Stimulated activated CD8-positive, alpha-beta memory T cell treated with anti-CD3 and anti-CD28 coated beads, Interleukin-4, amount 100 ng/mL, for 4 hours (primary cell): Measurements from ENCODE around the gene COA1.
"Not testable (repeated sequence)": the region's sequence is repeated elsewhere in the genome, so short reads cannot be mapped to it uniquely, and the experiment has no call there.

Source experiments
- DNase-seq, 2 donors: peaks; one replicate each; pipeline ENCODE4 v3.0.0-alpha.2; 2020; ENCODE audit warnings: low read depth in 2 of 2, low spot score in 1 of 2

The COA1 gene

GRCh38 chr7:43729924-43730248 lies 563 bp upstream of the COA1 start:
- DNase-seq = no peak

DNA sequence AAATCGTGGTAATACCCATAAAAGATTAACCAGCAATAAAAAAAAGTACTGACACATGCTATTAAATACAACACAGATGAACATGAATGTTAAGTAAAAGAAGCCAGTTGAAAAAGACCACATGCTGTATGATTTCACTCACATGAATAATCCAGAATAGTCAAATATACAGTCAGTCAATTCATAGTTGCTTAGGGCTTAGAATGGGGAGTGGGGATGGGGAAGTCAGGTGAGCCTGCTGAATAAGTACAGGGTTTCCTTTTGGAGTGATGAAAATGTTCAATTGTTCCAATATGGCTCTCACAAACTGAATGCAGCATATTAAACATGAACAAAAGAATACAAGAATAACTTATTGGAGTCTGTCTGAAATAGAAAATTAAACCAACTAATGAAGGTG lies 1.8 kb downstream of the COA1 start:
- DNase-seq = no peak

DNA sequence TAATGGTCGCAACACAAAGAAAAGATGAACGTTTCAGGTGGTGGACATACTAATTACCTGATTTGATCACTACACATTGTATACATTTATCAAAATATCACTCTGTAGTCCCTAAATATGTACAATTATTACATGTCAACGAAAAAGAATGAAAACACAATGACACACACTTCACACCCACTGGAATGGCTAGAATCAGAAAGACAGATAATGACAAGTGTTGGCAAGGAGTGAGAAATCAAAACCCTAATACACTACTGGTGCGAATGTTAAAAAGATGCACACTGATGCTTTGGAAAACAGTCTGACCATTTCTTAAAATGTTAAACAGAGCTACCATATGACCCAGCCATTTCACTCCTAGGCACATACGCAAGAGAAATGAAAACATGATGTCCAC lies 2.3 kb downstream of the COA1 start:
- DNase-seq = no peak

DNA sequence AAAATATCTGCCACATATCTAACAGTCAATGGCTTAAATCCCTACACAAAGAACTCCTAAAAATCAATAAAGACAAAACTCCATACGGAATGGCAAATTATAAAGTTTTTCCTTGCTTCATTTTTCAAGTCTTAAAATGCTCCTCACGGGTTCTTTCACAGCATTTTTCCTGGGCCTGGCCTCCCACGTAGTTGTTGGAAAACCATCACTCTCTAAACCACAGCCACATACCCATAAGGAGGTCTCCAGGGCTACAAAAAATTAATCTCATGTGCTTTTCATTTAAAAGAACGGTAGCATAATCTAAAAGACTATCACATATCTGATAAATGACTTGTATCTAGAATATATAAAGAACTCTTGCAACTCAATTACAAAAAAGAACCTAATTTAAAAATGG lies 2.9 kb downstream of the COA1 start:
- no peak for DNase-seq

GRCh38 chr7:43725251-43725650 lies 4.1 kb downstream of the COA1 start:
- DNase-seq = no peak

- no peak for DNase-seq
These were observed 6.3 kb downstream of the COA1 start for GRCh38 chr7:43723007-43723341.

DNA sequence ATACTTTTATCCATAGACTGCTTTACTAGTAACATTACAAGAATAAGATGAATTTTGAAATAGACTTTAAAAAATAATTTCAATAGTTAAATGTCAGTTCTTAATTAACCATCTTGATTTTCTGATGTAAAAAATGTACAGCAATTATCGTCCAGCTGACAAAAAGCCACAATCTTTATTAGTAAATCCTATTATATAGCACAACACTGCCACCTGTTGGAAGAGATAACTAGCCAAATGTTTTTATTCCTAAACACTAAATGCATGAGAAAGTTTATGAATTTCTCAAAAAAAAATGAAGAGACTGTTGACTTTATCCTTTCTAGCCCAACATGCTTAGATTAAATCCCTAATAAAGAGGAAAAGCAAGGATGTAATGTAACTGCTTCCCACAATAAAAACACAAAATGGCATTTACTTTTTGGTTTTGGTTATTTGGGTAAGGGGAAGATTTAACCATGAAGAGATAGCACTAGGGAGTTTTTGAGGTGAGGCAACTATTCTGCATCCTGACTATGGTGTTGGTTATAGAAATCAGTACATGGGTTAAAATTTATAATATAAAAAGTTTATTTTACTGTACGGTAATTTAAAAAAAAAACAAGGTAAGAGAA lies 8.0 kb downstream of the COA1 start:
- no peak for DNase-seq

- no peak for DNase-seq
These were observed 12.7 kb downstream of the COA1 start for GRCh38 chr7:43716598-43716997.

DNA sequence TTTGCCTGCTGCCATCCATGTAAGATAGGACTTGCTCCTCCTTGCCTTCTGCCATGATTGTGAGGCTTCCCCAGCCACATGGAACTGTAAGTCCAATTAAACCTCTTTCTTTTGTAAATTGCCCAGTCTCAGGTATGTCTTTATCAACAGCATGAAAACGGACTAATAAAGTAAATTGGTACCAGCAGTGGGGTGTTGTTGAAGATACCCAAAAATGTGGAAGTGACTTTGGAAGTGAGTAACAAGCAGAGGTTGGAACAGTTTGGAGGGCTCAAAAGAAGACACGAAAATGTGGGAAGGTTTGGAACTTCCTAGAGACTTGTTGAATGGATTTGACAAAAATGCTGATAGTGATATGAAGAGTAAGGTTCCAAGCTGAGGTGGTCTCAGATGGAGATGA lies 13.4 kb downstream of the COA1 start:
- DNase-seq = not testable (repeated sequence)

DNA sequence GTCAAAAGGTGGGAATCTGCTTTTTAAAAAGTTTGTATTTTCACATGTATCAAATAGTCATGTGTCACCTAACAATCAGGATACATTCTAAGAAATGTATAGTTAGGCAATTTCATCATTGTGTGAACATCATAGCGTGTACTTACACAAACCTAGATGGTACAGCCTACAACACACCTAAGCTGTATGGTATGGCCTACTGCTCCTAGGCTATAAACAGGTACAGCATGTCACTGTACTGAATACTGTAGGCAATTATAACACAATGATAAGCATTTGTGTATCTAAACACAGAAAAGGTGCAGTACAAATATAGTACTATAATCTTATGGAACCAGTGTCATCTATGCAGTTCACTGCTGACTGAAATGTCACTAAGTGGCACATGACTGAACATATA lies 17.8 kb downstream of the COA1 start:
- DNase-seq = no peak

- not testable (repeated sequence) for DNase-seq
These were observed 21.3 kb downstream of the COA1 start for GRCh38 chr7:43708055-43708454.

DNA sequence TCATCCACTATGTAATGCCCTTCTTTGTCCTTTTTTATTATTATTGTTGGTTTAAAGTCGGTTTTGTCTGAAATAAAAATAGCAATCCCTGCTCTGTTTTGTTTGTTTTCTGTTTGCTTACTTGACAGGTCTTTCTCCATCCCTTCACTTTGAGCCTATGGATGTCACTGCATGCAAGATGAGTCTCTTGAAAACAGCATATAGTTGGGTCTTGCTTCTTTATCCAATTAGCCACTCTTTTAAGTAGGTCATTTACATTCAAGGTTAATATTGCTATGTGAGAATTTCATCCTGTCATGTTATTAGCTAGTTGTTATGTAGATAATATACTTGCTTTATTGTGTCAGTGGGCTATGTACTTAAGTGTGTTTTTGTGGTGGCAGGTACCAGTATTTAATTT lies 25.8 kb downstream of the COA1 start:
- DNase-seq = no peak

DNA sequence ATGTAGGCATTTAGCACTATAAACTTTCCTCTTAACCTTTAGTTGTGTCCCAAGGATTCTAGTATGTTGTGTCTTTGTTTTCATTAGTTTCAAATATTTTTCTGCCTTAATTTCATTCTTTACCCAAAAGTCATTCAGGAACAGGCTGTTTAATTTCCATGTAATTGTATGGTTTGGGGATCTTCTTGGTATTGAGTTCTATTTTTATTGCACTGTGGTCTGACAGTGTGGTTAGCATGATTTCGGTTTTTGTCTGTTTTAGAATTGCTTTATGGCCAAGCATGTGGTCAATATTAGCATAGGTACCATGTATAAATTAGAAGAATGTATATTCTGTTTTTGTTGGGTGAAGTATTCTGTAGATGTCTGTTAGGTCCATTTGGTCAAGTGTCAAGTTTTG lies 26.3 kb downstream of the COA1 start:
- DNase-seq = no peak

GRCh38 chr7:43701929-43702328 lies 27.4 kb downstream of the COA1 start:
- no peak for DNase-seq

- no peak for DNase-seq
These were observed 27.8 kb downstream of the COA1 start for GRCh38 chr7:43701500-43701854.

- no peak for DNase-seq
These were observed 28.4 kb downstream of the COA1 start for GRCh38 chr7:43700646-43701499.

GRCh38 chr7:43700059-43700501 lies 29.2 kb downstream of the COA1 start:
- DNase-seq = no peak

- DNase-seq = no peak
These were observed 30.7 kb downstream of the COA1 start for GRCh38 chr7:43698460-43699255.

DNA sequence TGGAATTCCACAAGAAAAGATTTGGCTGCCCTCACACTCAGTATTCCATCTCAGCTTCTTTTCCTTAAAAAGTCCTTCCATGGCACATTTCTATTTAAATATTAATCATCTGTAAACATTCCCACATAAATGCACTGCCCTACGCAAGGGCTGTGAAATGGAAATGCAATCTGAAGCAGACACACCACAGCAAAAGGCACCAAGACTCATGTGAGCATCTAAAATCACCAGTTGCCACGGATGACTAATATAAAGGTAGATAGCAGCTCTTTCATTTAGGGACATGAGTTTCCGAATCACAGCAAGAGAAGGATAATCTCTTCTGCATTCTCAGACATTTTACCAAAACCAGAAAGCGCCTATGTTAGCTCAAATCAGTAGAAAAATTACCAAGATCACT lies 31.6 kb downstream of the COA1 start:
- no peak for DNase-seq

GRCh38 chr7:43695365-43695764 lies 34.0 kb downstream of the COA1 start:
- no peak for DNase-seq

GRCh38 chr7:43694399-43694748 lies 34.9 kb downstream of the COA1 start:
- DNase-seq = no peak

- DNase-seq = no peak
These were observed 35.5 kb downstream of the COA1 start for GRCh38 chr7:43693687-43694398.
